NT2/D1 (cell line): ENCODE results near the gene DRC3.

Source experiments
- DNase-seq: peaks from one replicate; pipeline ENCODE4 v3.0.0-alpha.2; 2011; ENCODE audit warnings: low read depth, low spot score
- H3K27me3 ChIP-seq: 2 replicates; pipeline ENCODE4 v1.6.0; 2011; ENCODE audit warnings: mild to moderate bottlenecking; ENCODE audit not compliant: insufficient read length, insufficient read depth
- H3K36me3 ChIP-seq: 2 replicates; pipeline ENCODE4 v1.6.1; 2011; ENCODE audit warnings: mild to moderate bottlenecking, low read length, mixed read lengths; ENCODE audit not compliant: insufficient read depth, insufficient read length
- H3K4me1 ChIP-seq: 2 replicates; pipeline ENCODE4 v1.5.1; 2011; ENCODE audit not compliant: insufficient read depth, insufficient read length
- H3K4me3 ChIP-seq: 2 replicates; pipeline ENCODE4 v1.5.1; 2011; ENCODE audit warnings: low read depth; ENCODE audit not compliant: insufficient read length
- H3K9ac ChIP-seq: 2 replicates; pipeline ENCODE4 v1.6.0; 2011; ENCODE audit warnings: low read depth; ENCODE audit not compliant: insufficient read length
- H3K9me3 ChIP-seq: 2 replicates; pipeline ENCODE4 v1.5.1; 2011; ENCODE audit warnings: mild to moderate bottlenecking, low read length; ENCODE audit not compliant: insufficient read depth
- SUZ12 ChIP-seq: IDR thresholded peaks from 2 replicates; pipeline ENCODE4 v1.6.1; 2011; ENCODE audit not compliant: insufficient read length, insufficient read depth; ENCODE audit errors: extremely low read depth
- YY1 ChIP-seq: IDR thresholded peaks from 2 replicates; pipeline ENCODE4 v1.6.1; 2011; ENCODE audit not compliant: insufficient read length, insufficient read depth
- ZNF274 ChIP-seq: IDR thresholded peaks from 2 replicates; pipeline ENCODE4 v1.6.1; 2011; ENCODE audit warnings: mild to moderate bottlenecking, low read depth, low read length

The DRC3 gene

DNA sequence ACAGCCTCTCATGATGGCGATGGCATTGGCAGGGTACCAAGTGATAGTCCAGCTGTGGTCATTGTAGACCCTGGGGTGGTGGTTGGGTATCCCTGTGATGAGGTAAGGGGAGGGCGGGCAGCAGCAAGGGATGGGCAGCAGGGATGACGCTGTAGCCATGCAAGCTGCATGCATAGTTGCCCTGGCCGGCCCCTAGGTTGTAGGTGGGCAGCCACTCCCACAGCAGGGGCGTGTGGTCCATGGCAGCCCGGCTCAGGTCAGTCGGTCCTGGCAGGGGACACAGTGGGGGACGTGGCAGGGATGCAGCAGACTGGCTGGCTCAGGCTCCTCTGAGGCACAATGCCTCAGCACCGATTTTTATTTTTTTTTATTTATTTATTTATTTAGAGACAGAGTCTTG, 8.7 kb downstream of the DRC3 start:
- H3K9me3 ChIP-seq, result no peaks in the 10 kb centered on the region
- DNase-seq, result no peak
- H3K4me1 ChIP-seq, result peaks cover 3% of the 10 kb centered on the region
- no peaks in the 10 kb centered on the region for H3K27me3 ChIP-seq
- TF ChIP-seq YY1, result no peak
- no peak for TF ChIP-seq SUZ12
- TF ChIP-seq ZNF274, result no peak
- no peaks in the 10 kb centered on the region for H3K36me3 ChIP-seq
- H3K9ac ChIP-seq, result no peak overlapping the region
- no peak overlapping the region for H3K4me3 ChIP-seq

DNA sequence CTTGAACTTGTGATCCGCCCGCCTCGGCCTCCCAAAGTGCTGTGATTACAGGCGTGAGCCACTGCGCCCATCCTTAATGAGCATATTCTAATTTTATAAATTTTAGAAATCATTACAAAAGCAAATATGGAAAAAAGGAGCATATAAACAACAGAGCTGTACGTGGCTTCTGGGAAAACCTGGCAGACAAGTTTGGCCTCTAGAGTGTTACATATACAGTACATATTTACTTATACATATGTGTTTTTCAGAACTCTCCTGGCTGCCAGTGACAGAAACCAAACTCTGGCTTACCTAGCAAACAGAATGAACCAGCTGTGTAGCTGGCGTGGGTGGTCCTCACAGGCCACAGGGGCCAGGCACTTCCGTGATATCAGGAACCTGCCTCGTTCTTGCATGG, 10.1 kb downstream of the DRC3 start:
- TF ChIP-seq SUZ12, result no peak
- no peak for TF ChIP-seq ZNF274
- TF ChIP-seq YY1, result no peak
- Histone ChIP-seq H3K4me1 (no peaks in the 10 kb centered on the region), H3K9me3 (no peaks in the 10 kb centered on the region), H3K36me3 (no peaks in the 10 kb centered on the region), H3K9ac (no peak overlapping the region), H3K27me3 (no peaks in the 10 kb centered on the region), H3K4me3 (no peak overlapping the region)
- DNase-seq, result no peak

DNA sequence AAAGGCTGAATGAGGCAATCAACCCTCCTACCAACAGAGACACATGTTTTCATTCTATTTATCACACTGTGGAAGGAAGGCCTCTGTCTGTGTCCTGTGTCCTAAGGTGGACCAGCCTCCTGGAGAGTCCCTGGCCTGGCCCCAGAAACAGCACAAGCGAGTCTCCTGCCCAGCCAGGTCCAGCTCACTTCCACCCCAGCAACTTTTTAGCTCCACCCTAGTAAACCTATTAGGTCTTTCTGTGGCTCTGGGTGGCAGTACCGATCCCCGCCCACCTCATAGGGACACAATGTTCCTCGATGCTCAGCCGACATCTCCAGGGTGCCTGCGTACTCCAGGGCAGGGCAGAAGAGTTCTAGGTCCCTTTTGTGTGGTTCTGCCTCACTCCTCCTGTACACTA, 10.7 kb downstream of the DRC3 start:
- no peak for DNase-seq
- H3K9me3 ChIP-seq, result no peaks in the 10 kb centered on the region
- no peaks in the 10 kb centered on the region for H3K36me3 ChIP-seq
- no peak overlapping the region for H3K9ac ChIP-seq
- TF ChIP-seq SUZ12, result no peak
- no peak for TF ChIP-seq YY1
- no peak for TF ChIP-seq ZNF274
- H3K4me1 ChIP-seq, result no peaks in the 10 kb centered on the region
- H3K27me3 ChIP-seq, result no peaks in the 10 kb centered on the region
- H3K4me3 ChIP-seq, result no peak overlapping the region

DNA sequence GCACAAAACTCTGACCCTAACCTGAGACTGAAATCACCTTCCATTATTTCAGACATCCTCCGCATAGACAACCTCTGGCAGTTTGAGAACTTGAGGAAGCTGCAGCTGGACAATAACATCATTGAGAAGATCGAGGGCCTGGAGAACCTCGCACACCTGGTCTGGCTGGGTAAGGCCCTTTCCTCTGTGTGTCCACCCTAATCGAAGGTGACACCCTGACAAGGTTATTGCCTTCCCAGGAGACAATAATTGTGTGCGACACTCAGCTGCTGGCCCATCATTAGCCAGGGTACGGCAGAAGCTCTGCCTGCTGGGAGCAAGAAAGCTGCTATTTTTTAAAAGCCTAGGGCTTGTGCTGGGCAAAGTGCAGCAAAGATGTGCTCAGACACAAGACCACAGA, 11.1 kb downstream of the DRC3 start:
- no peaks in the 10 kb centered on the region for H3K36me3 ChIP-seq
- no peak for TF ChIP-seq ZNF274
- no peak for TF ChIP-seq SUZ12
- TF ChIP-seq YY1, result no peak
- no peaks in the 10 kb centered on the region for H3K4me1 ChIP-seq
- H3K27me3 ChIP-seq, result no peaks in the 10 kb centered on the region
- no peaks in the 10 kb centered on the region for H3K9me3 ChIP-seq
- H3K4me3 ChIP-seq, result no peak overlapping the region
- no peak for DNase-seq
- no peak overlapping the region for H3K9ac ChIP-seq

DNA sequence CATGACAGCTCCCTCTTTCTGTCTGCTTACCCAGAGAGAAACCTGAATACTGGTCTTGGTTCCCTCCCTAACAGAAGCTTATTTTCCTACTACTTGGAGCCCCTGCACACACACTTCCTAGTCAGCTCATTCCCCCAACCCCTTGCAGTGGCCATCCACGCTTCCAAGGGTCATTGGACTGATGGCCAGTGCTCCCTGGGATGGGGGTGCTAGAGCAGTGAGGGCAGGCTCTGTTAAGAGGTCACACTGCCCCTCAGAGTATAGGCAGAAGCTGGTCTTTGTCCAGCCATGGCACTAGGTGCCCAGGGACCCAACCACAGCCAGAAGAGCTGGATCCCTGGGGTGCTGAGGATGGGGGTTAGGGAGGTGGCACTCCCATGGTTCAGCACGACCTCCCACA, 12.5 kb downstream of the DRC3 start:
- no peak overlapping the region for H3K9ac ChIP-seq
- TF ChIP-seq YY1 (no peak), SUZ12 (no peak), ZNF274 (no peak)
- H3K27me3 ChIP-seq, result no peaks in the 10 kb centered on the region
- DNase-seq, result no peak
- no peaks in the 10 kb centered on the region for H3K9me3 ChIP-seq
- no peak overlapping the region for H3K4me3 ChIP-seq
- H3K4me1 ChIP-seq, result peaks cover 1% of the 10 kb centered on the region
- H3K36me3 ChIP-seq, result no peaks in the 10 kb centered on the region

DNA sequence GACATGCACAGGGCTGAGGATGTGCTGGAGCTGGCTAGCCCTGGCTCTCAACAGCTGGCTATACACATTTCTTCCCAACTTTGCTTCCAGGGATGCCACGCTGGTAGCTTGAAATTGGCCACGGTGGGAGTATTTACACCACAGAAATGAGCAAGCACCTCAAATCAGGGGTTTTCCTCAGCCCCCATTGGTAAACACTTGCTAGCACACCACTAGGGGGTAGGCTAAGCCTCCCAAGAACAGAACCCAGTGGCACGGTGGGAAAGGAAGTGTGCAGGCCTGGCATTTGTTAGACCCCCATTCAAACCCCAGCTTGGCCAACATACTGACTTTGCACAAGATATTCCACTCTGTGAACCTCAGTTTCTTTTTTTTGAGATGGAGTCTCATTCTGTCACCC, 12.9 kb downstream of the DRC3 start:
- Histone ChIP-seq H3K9me3 (no peaks in the 10 kb centered on the region), H3K36me3 (no peaks in the 10 kb centered on the region), H3K27me3 (no peaks in the 10 kb centered on the region), H3K4me1 (peaks cover 1% of the 10 kb centered on the region), H3K4me3 (no peak overlapping the region), H3K9ac (no peak overlapping the region)
- TF ChIP-seq YY1 (no peak), SUZ12 (no peak), ZNF274 (no peak)
- no peak for DNase-seq

DNA sequence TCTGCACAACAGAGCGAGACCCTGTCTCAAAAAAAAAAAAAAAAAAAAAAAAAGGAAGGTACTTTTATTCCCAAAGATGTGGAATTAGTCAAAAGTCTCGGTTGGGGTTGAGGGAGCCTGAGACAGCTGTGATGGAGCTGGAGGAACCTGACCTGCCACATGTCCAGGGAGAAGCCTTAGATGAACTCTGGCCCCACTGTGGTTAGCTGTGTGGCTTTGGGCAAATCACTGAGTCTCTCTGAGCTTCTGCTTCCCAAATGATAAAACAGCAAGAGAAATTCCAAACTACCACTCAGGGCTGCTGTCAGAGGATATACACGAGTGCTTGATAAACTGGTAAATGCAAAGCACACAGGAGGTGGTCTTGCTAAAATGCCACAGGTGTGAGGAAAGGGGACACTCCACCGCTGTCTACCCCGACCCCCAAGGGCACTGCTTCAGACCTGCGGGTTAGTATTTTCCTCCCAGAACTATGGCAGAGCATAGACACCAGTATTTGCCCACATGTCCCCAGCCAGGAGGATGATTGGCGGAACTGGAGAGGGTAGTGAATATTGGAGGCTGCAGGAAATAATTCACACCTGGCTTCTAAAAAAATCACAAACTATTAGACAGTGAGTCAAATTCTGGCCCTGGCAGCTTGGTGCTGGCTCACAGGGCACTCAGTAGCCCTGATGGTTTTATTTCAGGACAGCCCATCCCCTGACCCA, 14.7 kb downstream of the DRC3 start:
- peaks cover 1% of the 10 kb centered on the region for H3K4me1 ChIP-seq
- H3K4me3 ChIP-seq, result no peak overlapping the region
- H3K9me3 ChIP-seq, result no peaks in the 10 kb centered on the region
- no peak for DNase-seq
- no peak overlapping the region for H3K9ac ChIP-seq
- no peaks in the 10 kb centered on the region for H3K27me3 ChIP-seq
- TF ChIP-seq SUZ12 (no peak), YY1 (no peak), ZNF274 (no peak)
- H3K36me3 ChIP-seq, result no peaks in the 10 kb centered on the region

DNA sequence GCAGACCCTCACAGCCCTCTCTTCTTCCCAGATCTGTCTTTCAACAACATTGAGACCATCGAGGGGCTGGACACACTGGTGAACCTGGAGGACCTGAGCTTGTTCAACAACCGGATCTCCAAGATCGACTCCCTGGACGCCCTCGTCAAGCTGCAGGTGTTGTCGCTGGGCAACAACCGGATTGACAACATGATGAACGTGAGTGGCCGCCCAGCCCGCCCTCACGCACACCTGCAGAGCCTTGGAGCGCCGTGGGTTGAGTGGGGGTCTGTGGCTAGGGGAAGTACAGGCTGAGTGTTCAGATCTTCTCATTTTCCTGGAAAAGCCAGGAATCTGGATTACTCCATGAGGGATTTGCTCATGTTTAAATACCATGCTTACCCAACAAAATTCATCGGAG, 15.2 kb downstream of the DRC3 start:
- H3K9ac ChIP-seq, result no peak overlapping the region
- no peak for DNase-seq
- H3K9me3 ChIP-seq, result no peaks in the 10 kb centered on the region
- no peaks in the 10 kb centered on the region for H3K27me3 ChIP-seq
- H3K4me3 ChIP-seq, result no peak overlapping the region
- no peak for TF ChIP-seq SUZ12
- no peak for TF ChIP-seq ZNF274
- TF ChIP-seq YY1, result no peak
- H3K4me1 ChIP-seq, result peaks cover 1% of the 10 kb centered on the region
- no peaks in the 10 kb centered on the region for H3K36me3 ChIP-seq
